GM12891 (cell line): Measurements from ENCODE around the gene RAET1G.
"Not testable (repeated sequence)": the region's sequence is repeated elsewhere in the genome, so short reads cannot be mapped to it uniquely, and the experiment has no call there.

Source experiments
- DNase-seq: peaks from one replicate; pipeline ENCODE4 v3.0.0; 2011; ENCODE audit warnings: low spot score; ENCODE audit not compliant: insufficient read length
- FAIRE-seq: peaks from 2 replicates; lab custom pipeline; 2011; peaks lifted over from hg19 to GRCh38; lab: Jason Lieb, UNC
- PAX5 ChIP-seq: IDR thresholded peaks from 2 replicates; pipeline ENCODE4 v1.6.1; 2011; ENCODE audit warnings: low read length, moderate library complexity, mild to moderate bottlenecking; ENCODE audit not compliant: insufficient read depth, severe bottlenecking
- POLR2A ChIP-seq: IDR thresholded peaks from 2 replicates; pipeline ENCODE4 v1.6.1; 2011; ENCODE audit warnings: low read depth, low read length, control low read depth
- POLR2AphosphoS5 ChIP-seq: IDR thresholded peaks from 2 replicates; pipeline ENCODE4 v1.6.1; 2011; ENCODE audit warnings: low read depth, low read length, control low read depth
- POU2F2 ChIP-seq: IDR thresholded peaks from 2 replicates; pipeline ENCODE4 v1.6.1; 2011; ENCODE audit warnings: low read depth, mild to moderate bottlenecking, control low read depth, low read length, moderate library complexity
- SPI1 ChIP-seq: IDR thresholded peaks from 2 replicates; pipeline ENCODE4 v1.6.1; 2011; ENCODE audit warnings: low read depth, low read length, control low read depth
- TAF1 ChIP-seq: IDR thresholded peaks from 2 replicates; pipeline ENCODE4 v1.6.1; 2011; ENCODE audit warnings: low read depth, low read length, control low read depth

Gene RAET1G

GRCh38 chr6:149900620-149901443, 22.1 kb downstream of the RAET1G start:
- FAIRE-seq, result no peak
- no peak for DNase-seq
- TF ChIP-seq SPI1 (no peak), PAX5 (no peak), POLR2A (no peak), POU2F2 (no peak), POLR2AphosphoS5 (no peak), TAF1 (no peak)

GRCh38 chr6:149899926-149900619, 22.8 kb downstream of the RAET1G start:
- no peak for FAIRE-seq

GRCh38 chr6:149899486-149899885, 23.4 kb downstream of the RAET1G start:
- no peak for TF ChIP-seq SPI1
- TF ChIP-seq TAF1, result no peak
- TF ChIP-seq POLR2A, result no peak
- TF ChIP-seq PAX5, result no peak
- no peak for TF ChIP-seq POU2F2
- TF ChIP-seq POLR2AphosphoS5, result no peak
- no peak for FAIRE-seq
- no peak for DNase-seq

More at GRCh38 chr6:149899926-149900619, 22.8 kb downstream of the RAET1G start:
- no peak for TF ChIP-seq SPI1
- no peak for TF ChIP-seq POLR2AphosphoS5
- no peak for TF ChIP-seq TAF1
- no peak for TF ChIP-seq PAX5
- no peak for TF ChIP-seq POU2F2
- TF ChIP-seq POLR2A, result no peak
- no peak for DNase-seq

GRCh38 chr6:149898966-149899365, 24.0 kb downstream of the RAET1G start:
- FAIRE-seq (no peak), DNase-seq (no peak)
- TF ChIP-seq PAX5, result no peak
- no peak for TF ChIP-seq TAF1
- TF ChIP-seq POLR2A, result no peak

GRCh38 chr6:149897855-149898744, 24.8 kb downstream of the RAET1G start, which contains the start of gene RAET1E:
Gene RAET1E (minus strand): TSS chr6:149898113. CDS start chr6:149890901, 7,212 bp downstream.
- FAIRE-seq (no peak), DNase-seq (no peak)
- TF ChIP-seq POLR2A, result no peak

- DNase-seq (no peak), FAIRE-seq (no peak)
- TF ChIP-seq POLR2AphosphoS5 (no peak), PAX5 (no peak), POU2F2 (no peak), POLR2A (no peak), SPI1 (no peak), TAF1 (no peak)
Observed at GRCh38 chr6:149897015-149897697, 25.8 kb downstream of the RAET1G start.

- DNase-seq, result no peak
- FAIRE-seq, result no peak
- TF ChIP-seq SPI1, result no peak
Observed at GRCh38 chr6:149896491-149896890, 26.4 kb downstream of the RAET1G start.

- FAIRE-seq, result no peak
- no peak for DNase-seq
- TF ChIP-seq PAX5, result no peak
- no peak for TF ChIP-seq TAF1
- no peak for TF ChIP-seq POU2F2
- TF ChIP-seq POLR2AphosphoS5, result no peak
- TF ChIP-seq SPI1, result no peak
- no peak for TF ChIP-seq POLR2A
Observed at GRCh38 chr6:149895833-149896271, 27.1 kb downstream of the RAET1G start.

GRCh38 chr6:149895048-149895590, 27.8 kb downstream of the RAET1G start:
- DNase-seq (no peak), FAIRE-seq (no peak)
- TF ChIP-seq POLR2AphosphoS5 (no peak), POLR2A (no peak), POU2F2 (no peak), PAX5 (no peak), SPI1 (no peak), TAF1 (no peak)

- not testable (repeated sequence) for FAIRE-seq, DNase-seq
Observed at GRCh38 chr6:149891864-149892263, 31.1 kb downstream of the RAET1G start.
